ENCODE measurements around the gene CHGA.

DNA sequence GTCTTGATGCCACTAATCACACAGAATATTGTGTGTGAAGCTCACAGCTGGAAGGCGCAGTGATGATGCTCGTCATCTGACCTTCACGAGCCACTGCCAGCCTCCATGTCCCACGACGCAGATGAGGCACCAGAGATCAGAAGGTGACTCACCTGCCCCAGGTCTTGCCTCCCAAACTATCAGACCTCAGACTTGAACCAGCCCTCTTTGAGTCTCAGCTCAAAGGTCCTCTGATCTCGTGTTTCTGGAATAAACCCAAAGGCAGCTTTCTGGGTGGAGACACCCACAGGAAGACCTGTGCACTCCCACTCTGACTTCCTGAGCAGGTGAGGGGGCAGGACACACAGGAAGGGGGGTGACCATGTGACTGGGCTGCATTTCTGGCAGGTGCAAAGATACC lies 19.6 kb upstream of the CHGA start:
- TF ChIP-seq POLR2A (IDR thresholded peaks at IDR 0.05) = no peak
- TF ChIP-seq, protein P1, sequence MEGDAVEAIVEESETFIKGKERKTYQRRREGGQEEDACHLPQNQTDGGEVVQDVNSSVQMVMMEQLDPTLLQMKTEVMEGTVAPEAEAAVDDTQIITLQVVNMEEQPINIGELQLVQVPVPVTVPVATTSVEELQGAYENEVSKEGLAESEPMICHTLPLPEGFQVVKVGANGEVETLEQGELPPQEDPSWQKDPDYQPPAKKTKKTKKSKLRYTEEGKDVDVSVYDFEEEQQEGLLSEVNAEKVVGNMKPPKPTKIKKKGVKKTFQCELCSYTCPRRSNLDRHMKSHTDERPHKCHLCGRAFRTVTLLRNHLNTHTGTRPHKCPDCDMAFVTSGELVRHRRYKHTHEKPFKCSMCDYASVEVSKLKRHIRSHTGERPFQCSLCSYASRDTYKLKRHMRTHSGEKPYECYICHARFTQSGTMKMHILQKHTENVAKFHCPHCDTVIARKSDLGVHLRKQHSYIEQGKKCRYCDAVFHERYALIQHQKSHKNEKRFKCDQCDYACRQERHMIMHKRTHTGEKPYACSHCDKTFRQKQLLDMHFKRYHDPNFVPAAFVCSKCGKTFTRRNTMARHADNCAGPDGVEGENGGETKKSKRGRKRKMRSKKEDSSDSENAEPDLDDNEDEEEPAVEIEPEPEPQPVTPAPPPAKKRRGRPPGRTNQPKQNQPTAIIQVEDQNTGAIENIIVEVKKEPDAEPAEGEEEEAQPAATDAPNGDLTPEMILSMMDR (IDR thresholded peaks at IDR 0.05) = no peak

Data from upper lobe of left lung (tissue), 4 donors.